SJSA1 (cell line): ENCODE data around the gene NCSTN. TPM values are rescaled to one million over a fixed set of nuclear protein-coding genes. Genes with fewer than 3 reads are reported as not detected.

Experiments used
- DNase-seq, 2 experiments: peaks; one replicate each; pipeline ENCODE4 v3.0.0-alpha.2; 2015 to 2020; ENCODE audit warnings: low spot score in 2 of 2, low read depth in 1 of 2
- H3K27ac ChIP-seq: fragments of 250-450 bp; sonication (Bioruptor Pico); 2 replicates; pipeline ENCODE4 v1.5.1; 2020; ENCODE audit warnings: mild to moderate bottlenecking, moderate library complexity
- H3K27me3 ChIP-seq: fragments of 250-450 bp; sonication (Bioruptor Pico); replicated peaks from 2 replicates; pipeline ENCODE4 v1.5.1; 2020; ENCODE audit warnings: mild to moderate bottlenecking, moderate library complexity
- H3K36me3 ChIP-seq: fragments of 250-450 bp; sonication (Bioruptor Pico); 2 replicates; pipeline ENCODE4 v1.5.1; 2020; ENCODE audit warnings: mild to moderate bottlenecking
- H3K4me1 ChIP-seq: fragments of 250-450 bp; sonication (Bioruptor Pico); replicated peaks from 2 replicates; pipeline ENCODE4 v1.6.1; 2021; ENCODE audit warnings: mild to moderate bottlenecking
- H3K4me3 ChIP-seq: fragments of 250-450 bp; sonication (Bioruptor Pico); 2 replicates; pipeline ENCODE4 v1.5.1; 2020; ENCODE audit warnings: mild to moderate bottlenecking
- H3K9me3 ChIP-seq: fragments of 250-450 bp; sonication (Bioruptor Pico); replicated peaks from 2 replicates; pipeline ENCODE4 v1.5.1; 2020; ENCODE audit warnings: mild to moderate bottlenecking
- total RNA-seq: library from RNA; depleted of rRNA; stranded (reverse); fragments of >200 nt; shearing (Covaris generic); gene quantifications from 2 replicates; pipeline ENCODE4 v1.2.3, GENCODE V29; 2014

The NCSTN gene
- total RNA-seq, 1 experiment from 2014 or later = 48.4 TPM

GRCh38 chr1:160398823-160399222 lies 55.6 kb downstream of the NCSTN start:
- H3K9me3 ChIP-seq = no peaks in the 10 kb centered on the region
- H3K36me3 ChIP-seq = peaks cover 2% of the 10 kb centered on the region; the same call in 1 of the 2 replicates
- H3K4me1 ChIP-seq = peaks cover 17% of the 10 kb centered on the region
- H3K27me3 ChIP-seq = no peaks in the 10 kb centered on the region; the same call in 1 of the 2 replicates
- no peak overlapping the region for H3K4me3 ChIP-seq
- no peak overlapping the region for H3K27ac ChIP-seq
- DNase-seq = no peak

GRCh38 chr1:160399544-160400222 lies 56.5 kb downstream of the NCSTN start:
- no peak for DNase-seq
- Histone ChIP-seq H3K4me3 (peak overlapping the region; percentile 66), H3K27me3 (no peaks in the 10 kb centered on the region; the same call in 1 of the 2 replicates), H3K27ac (peak overlapping the region; percentile 53; the same call in 1 of the 2 replicates), H3K4me1 (peaks cover 17% of the 10 kb centered on the region), H3K9me3 (no peaks in the 10 kb centered on the region), H3K36me3 (peaks cover 2% of the 10 kb centered on the region; the same call in 1 of the 2 replicates)

GRCh38 chr1:160400223-160400645 lies 57.1 kb downstream of the NCSTN start, which contains the start of gene VANGL2:
VANGL2 (plus strand) TSS chr1:160400564; CDS start chr1:160415838, 15,274 bp downstream.
- no peaks in the 10 kb centered on the region for H3K9me3 ChIP-seq
- peak within 1 kb of the TSS; percentile 53 for H3K27ac ChIP-seq
- peak within 1 kb of the TSS; percentile 66 for H3K4me3 ChIP-seq
- DNase-seq = peak; percentile 75 to 83
- H3K27me3 ChIP-seq = no peaks in the 10 kb centered on the region; the same call in 1 of the 2 replicates
- H3K4me1 ChIP-seq = peaks cover 17% of the 10 kb centered on the region
- H3K36me3 ChIP-seq = peaks cover 2% of the 10 kb centered on the region; the same call in 1 of the 2 replicates

- Histone ChIP-seq H3K9me3 (no peaks in the 10 kb centered on the region), H3K27ac (peak overlapping the region; percentile 31; the same call in 1 of the 2 replicates), H3K4me3 (peak overlapping the region; percentile 66), H3K27me3 (no peaks in the 10 kb centered on the region), H3K36me3 (peaks cover 2% of the 10 kb centered on the region; the same call in 1 of the 2 replicates), H3K4me1 (peaks cover 17% of the 10 kb centered on the region)
- peak in 1 of 2 experiments; percentile 29 for DNase-seq
Measured at GRCh38 chr1:160400646-160401486, 57.7 kb downstream of the NCSTN start.

GRCh38 chr1:160401487-160401805 lies 58.3 kb downstream of the NCSTN start:
- no peaks in the 10 kb centered on the region for H3K9me3 ChIP-seq
- no peaks in the 10 kb centered on the region for H3K27me3 ChIP-seq
- no peak overlapping the region for H3K27ac ChIP-seq
- H3K4me3 ChIP-seq = peak overlapping the region; percentile 66
- H3K4me1 ChIP-seq = peaks cover 17% of the 10 kb centered on the region
- H3K36me3 ChIP-seq = peaks cover 2% of the 10 kb centered on the region; the same call in 1 of the 2 replicates
- DNase-seq = no peak

- Histone ChIP-seq H3K4me3 (no peak overlapping the region), H3K4me1 (peaks cover 17% of the 10 kb centered on the region), H3K9me3 (no peaks in the 10 kb centered on the region), H3K36me3 (peaks cover 2% of the 10 kb centered on the region; the same call in 1 of the 2 replicates), H3K27me3 (no peaks in the 10 kb centered on the region), H3K27ac (no peak overlapping the region)
- no peak for DNase-seq
Measured at GRCh38 chr1:160402001-160402795, 59.0 kb downstream of the NCSTN start.

GRCh38 chr1:160403244-160403643 lies 60.1 kb downstream of the NCSTN start:
- DNase-seq = no peak
- H3K9me3 ChIP-seq = no peaks in the 10 kb centered on the region
- H3K36me3 ChIP-seq = peaks cover 2% of the 10 kb centered on the region; the same call in 1 of the 2 replicates
- H3K27ac ChIP-seq = no peak overlapping the region
- H3K4me3 ChIP-seq = no peak overlapping the region
- H3K27me3 ChIP-seq = no peaks in the 10 kb centered on the region
- H3K4me1 ChIP-seq = peaks cover 19% of the 10 kb centered on the region

- Histone ChIP-seq H3K4me3 (no peak overlapping the region), H3K27ac (no peak overlapping the region), H3K27me3 (no peaks in the 10 kb centered on the region), H3K36me3 (peaks cover 2% of the 10 kb centered on the region; the same call in 1 of the 2 replicates), H3K9me3 (no peaks in the 10 kb centered on the region), H3K4me1 (peaks cover 21% of the 10 kb centered on the region)
- no peak for DNase-seq
Measured at GRCh38 chr1:160404094-160404493, 60.9 kb downstream of the NCSTN start.

GRCh38 chr1:160405331-160405877 lies 62.2 kb downstream of the NCSTN start:
- no peaks in the 10 kb centered on the region for H3K9me3 ChIP-seq
- H3K27me3 ChIP-seq = no peaks in the 10 kb centered on the region
- DNase-seq = no peak
- no peak overlapping the region for H3K4me3 ChIP-seq
- H3K4me1 ChIP-seq = peaks cover 16% of the 10 kb centered on the region
- no peak overlapping the region for H3K27ac ChIP-seq
- peaks cover 2% of the 10 kb centered on the region; the same call in 1 of the 2 replicates for H3K36me3 ChIP-seq

GRCh38 chr1:160406131-160406968 lies 63.2 kb downstream of the NCSTN start:
- H3K4me3 ChIP-seq = no peak overlapping the region
- no peak overlapping the region for H3K27ac ChIP-seq
- peaks cover 14% of the 10 kb centered on the region for H3K4me1 ChIP-seq
- no peak for DNase-seq
- H3K27me3 ChIP-seq = no peaks in the 10 kb centered on the region
- no peaks in the 10 kb centered on the region for H3K9me3 ChIP-seq
- no peaks in the 10 kb centered on the region for H3K36me3 ChIP-seq

- H3K27ac ChIP-seq = no peak overlapping the region
- H3K4me3 ChIP-seq = no peak overlapping the region
- peaks cover 7% of the 10 kb centered on the region for H3K4me1 ChIP-seq
- DNase-seq = no peak
- no peaks in the 10 kb centered on the region for H3K27me3 ChIP-seq
- no peaks in the 10 kb centered on the region; the same call in 1 of the 2 replicates for H3K9me3 ChIP-seq
- H3K36me3 ChIP-seq = no peaks in the 10 kb centered on the region
Measured at GRCh38 chr1:160407839-160408801, 64.9 kb downstream of the NCSTN start.
